ENCODE data around the gene SAXO1. TPM values are rescaled to one million over a fixed set of nuclear protein-coding genes. Genes with fewer than 3 reads are reported as not detected.

SAXO1 gene
- total RNA-seq, 1 experiment from 2014 or later = not detected

GRCh38 chr9:18925880-18926279, 107.1 kb downstream of the SAXO1 start:
- DNase-seq = no peak
- Mint-ChIP-seq H3K27ac (ENCODE audit: unreplicated experiment) (no peak overlapping the region), H3K36me3 (ENCODE audit: insufficient read depth, unreplicated experiment) (no peaks in the 10 kb centered on the region), H3K4me3 (ENCODE audit: low read depth, unreplicated experiment) (no peak overlapping the region), H3K27me3 (ENCODE audit: unreplicated experiment) (peaks cover 11% of the 10 kb centered on the region), H3K9me3 (ENCODE audit: low read depth, unreplicated experiment) (no peaks in the 10 kb centered on the region), H3K4me1 (ENCODE audit: low read depth, unreplicated experiment) (no peaks in the 10 kb centered on the region)
- intact Hi-C loops (cut with micrococcal nuclease; ENCODE audit: unreplicated experiment) = no loop called here
- BruUV-seq (replicated peaks) = no TSS peak
- CTCF ChIA-PET = no interaction called here
- TF ChIP-seq CTCF (IDR thresholded peaks at IDR 0.05; ENCODE audit: unreplicated experiment) = no peak

GRCh38 chr9:18923671-18924430, 109.2 kb downstream of the SAXO1 start:
- Mint-ChIP-seq H3K36me3 (ENCODE audit: insufficient read depth, unreplicated experiment) (no peaks in the 10 kb centered on the region), H3K27ac (ENCODE audit: unreplicated experiment) (no peak overlapping the region), H3K4me3 (ENCODE audit: low read depth, unreplicated experiment) (no peak overlapping the region), H3K4me1 (ENCODE audit: low read depth, unreplicated experiment) (no peaks in the 10 kb centered on the region), H3K9me3 (ENCODE audit: low read depth, unreplicated experiment) (no peaks in the 10 kb centered on the region), H3K27me3 (ENCODE audit: unreplicated experiment) (peaks cover 30% of the 10 kb centered on the region)
- TF ChIP-seq CTCF (IDR thresholded peaks at IDR 0.05; ENCODE audit: unreplicated experiment) = no peak
- CTCF ChIA-PET = no interaction called here
- no peak for DNase-seq
- BruUV-seq (replicated peaks) = no TSS peak
- intact Hi-C loops (cut with micrococcal nuclease; ENCODE audit: unreplicated experiment) = no loop called here

- TF ChIP-seq CTCF (IDR thresholded peaks at IDR 0.05; ENCODE audit: unreplicated experiment) = no peak
- Mint-ChIP-seq H3K4me3 (ENCODE audit: low read depth, unreplicated experiment) (no peak overlapping the region), H3K27me3 (ENCODE audit: unreplicated experiment) (peaks cover 37% of the 10 kb centered on the region), H3K4me1 (ENCODE audit: low read depth, unreplicated experiment) (no peaks in the 10 kb centered on the region), H3K9me3 (ENCODE audit: low read depth, unreplicated experiment) (no peaks in the 10 kb centered on the region), H3K36me3 (ENCODE audit: insufficient read depth, unreplicated experiment) (no peaks in the 10 kb centered on the region), H3K27ac (ENCODE audit: unreplicated experiment) (no peak overlapping the region)
- DNase-seq = no peak
- intact Hi-C loops (cut with micrococcal nuclease; ENCODE audit: unreplicated experiment) = no loop called here
- CTCF ChIA-PET = no interaction called here
- BruUV-seq (replicated peaks) = no TSS peak
Measured at GRCh38 chr9:18923167-18923566, 109.8 kb downstream of the SAXO1 start.

DNA sequence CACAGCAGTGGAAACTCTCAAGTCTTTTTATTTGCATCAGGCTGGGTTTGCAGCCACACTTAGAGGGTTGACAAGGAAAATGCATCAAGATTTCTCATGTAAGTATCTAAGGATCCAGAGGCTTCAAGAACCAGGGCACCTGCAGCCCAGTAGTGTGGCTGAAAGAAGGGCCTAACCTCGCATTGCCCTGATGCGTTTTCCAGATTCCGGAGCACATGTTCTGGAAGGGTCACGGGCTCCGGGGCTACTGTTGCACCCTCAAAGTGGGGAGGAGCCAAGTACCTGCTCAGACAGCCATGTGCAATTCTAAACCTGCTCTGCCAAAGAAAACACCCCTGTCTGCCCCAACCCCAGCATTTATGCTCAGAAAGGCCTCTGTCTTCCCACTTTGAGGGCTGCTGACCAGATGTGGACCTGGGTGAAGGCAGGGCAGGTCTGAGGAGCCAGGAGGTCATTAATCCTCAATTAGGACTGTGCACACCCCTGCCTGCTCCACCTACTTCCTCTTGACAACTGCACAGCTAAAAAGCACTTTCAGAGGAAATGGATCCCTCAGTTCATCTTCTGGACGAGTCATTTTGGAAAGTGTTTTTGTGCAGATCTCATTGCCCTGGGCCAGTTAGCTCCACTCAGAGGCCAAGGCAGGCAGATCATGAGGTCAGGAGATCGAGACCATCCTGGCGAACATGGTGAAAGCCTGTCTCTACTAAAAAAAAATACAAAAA, 110.7 kb downstream of the SAXO1 start:
- Mint-ChIP-seq H3K4me3 (ENCODE audit: low read depth, unreplicated experiment) (no peak overlapping the region), H3K9me3 (ENCODE audit: low read depth, unreplicated experiment) (no peaks in the 10 kb centered on the region), H3K27ac (ENCODE audit: unreplicated experiment) (no peak overlapping the region), H3K27me3 (ENCODE audit: unreplicated experiment) (peaks cover 45% of the 10 kb centered on the region), H3K4me1 (ENCODE audit: low read depth, unreplicated experiment) (no peaks in the 10 kb centered on the region), H3K36me3 (ENCODE audit: insufficient read depth, unreplicated experiment) (no peaks in the 10 kb centered on the region)
- no peak for TF ChIP-seq CTCF (IDR thresholded peaks at IDR 0.05; ENCODE audit: unreplicated experiment)
- intact Hi-C loops (cut with micrococcal nuclease; ENCODE audit: unreplicated experiment) = no loop called here
- CTCF ChIA-PET = interaction anchor here (0.7 kb wide), 1 partner anchor 608 kb away, joined by 6 read pairs; no protein-coding TSS in a partner anchor
- DNase-seq = no peak
- no TSS peak for BruUV-seq (replicated peaks)

Data from Calu3 (cell line).